Measurements from ENCODE around the gene TAF12. TPM values are rescaled to one million over a fixed set of nuclear protein-coding genes. Genes with fewer than 3 reads are reported as not detected.
"Not testable (repeated sequence)": the region's sequence is repeated elsewhere in the genome, so short reads cannot be mapped to it uniquely, and the experiment has no call there.

TAF12 gene
- total RNA-seq, 6 donors from 2014 or later = 10.9 to 24.1 (median 19.6) TPM

DNA sequence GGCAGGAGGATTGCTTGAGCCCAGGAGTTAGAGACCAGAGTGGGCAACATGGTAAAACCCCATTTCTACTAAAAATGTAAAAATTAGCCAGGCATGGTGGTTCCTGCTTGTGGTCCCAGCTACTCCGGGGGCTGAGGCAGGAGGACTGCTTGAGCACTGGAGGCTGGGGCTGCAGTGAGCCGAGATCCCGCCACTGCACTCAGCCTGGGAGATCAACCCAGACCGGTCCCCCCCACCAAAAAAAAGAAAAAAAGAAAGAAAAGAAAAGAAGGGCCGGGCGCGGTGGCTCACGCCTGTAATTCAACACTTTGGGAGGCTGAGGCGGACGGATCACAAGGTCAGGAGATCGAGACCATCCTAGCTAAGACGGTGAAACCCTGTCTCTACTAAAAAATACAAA, 23.9 kb upstream of the TAF12 start:
- no peak overlapping the region for H3K4me3 ChIP-seq
- ATAC-seq (ENCODE audit: low FRiP score in 2 of 2) = no peak
- TF ChIP-seq EP300 (IDR thresholded peaks at IDR 0.05) (no peak), POLR2A (IDR thresholded peaks at IDR 0.05) (no peak), POLR2AphosphoS5 (IDR thresholded peaks at IDR 0.05) (no peak)
- TF ChIP-seq, protein P1, sequence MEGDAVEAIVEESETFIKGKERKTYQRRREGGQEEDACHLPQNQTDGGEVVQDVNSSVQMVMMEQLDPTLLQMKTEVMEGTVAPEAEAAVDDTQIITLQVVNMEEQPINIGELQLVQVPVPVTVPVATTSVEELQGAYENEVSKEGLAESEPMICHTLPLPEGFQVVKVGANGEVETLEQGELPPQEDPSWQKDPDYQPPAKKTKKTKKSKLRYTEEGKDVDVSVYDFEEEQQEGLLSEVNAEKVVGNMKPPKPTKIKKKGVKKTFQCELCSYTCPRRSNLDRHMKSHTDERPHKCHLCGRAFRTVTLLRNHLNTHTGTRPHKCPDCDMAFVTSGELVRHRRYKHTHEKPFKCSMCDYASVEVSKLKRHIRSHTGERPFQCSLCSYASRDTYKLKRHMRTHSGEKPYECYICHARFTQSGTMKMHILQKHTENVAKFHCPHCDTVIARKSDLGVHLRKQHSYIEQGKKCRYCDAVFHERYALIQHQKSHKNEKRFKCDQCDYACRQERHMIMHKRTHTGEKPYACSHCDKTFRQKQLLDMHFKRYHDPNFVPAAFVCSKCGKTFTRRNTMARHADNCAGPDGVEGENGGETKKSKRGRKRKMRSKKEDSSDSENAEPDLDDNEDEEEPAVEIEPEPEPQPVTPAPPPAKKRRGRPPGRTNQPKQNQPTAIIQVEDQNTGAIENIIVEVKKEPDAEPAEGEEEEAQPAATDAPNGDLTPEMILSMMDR (IDR thresholded peaks at IDR 0.05) = no peak
- no peak for DNase-seq
- H3K4me1 ChIP-seq = peaks cover 11 to 25% (median 14%) of the 10 kb centered on the region in 4 donors
- no peak overlapping the region for H3K27ac ChIP-seq
- WGBS, 2 donors = 94 to 97% methylated on average over 12 of the region's 12 CpGs
- H3K9me3 ChIP-seq = no peaks in the 10 kb centered on the region
- no peaks in the 10 kb centered on the region for H3K27me3 ChIP-seq
- no peaks in the 10 kb centered on the region for H3K36me3 ChIP-seq

DNA sequence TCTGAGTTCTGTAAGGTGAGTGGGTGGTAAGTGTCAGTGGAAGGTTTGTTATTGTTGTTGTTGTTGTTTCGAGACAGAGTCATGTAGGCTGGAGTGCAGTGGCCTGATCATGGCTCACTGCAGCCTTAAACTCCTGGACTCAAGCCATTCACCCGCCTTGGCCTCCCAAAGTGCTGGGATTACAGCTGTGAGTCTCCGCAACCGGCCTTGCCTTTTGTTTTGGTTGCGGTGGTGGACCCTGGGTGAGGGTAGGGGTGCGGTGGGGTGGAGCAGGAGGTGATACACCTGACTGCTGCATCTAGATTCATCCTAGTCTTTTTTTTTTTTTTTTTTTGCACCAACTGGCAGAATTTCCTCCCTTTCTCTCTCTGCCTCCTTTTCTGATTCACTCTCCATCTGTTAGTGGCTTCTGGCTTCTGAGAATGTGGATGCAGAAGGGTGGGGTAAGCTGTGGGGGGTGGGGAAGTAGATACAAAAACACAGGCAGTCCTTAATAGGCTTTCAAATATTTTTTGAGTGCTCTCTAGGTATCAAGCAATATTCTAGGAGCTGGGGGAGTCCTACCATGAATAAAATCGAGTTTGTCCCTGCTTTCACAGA, 21.1 kb upstream of the TAF12 start:
- no peak for ATAC-seq (ENCODE audit: low FRiP score in 2 of 2)
- H3K9me3 ChIP-seq = no peaks in the 10 kb centered on the region
- DNase-seq = no peak
- no peak overlapping the region for H3K27ac ChIP-seq
- peaks cover 8 to 13% (median 11%) of the 10 kb centered on the region in 4 donors for H3K4me1 ChIP-seq
- no peaks in the 10 kb centered on the region for H3K27me3 ChIP-seq
- WGBS, 2 donors = 79 to 80% methylated on average over 7 of the region's 7 CpGs
- H3K4me3 ChIP-seq = no peak overlapping the region
- TF ChIP-seq POLR2AphosphoS5 (IDR thresholded peaks at IDR 0.05) (no peak), EP300 (IDR thresholded peaks at IDR 0.05) (no peak), POLR2A (IDR thresholded peaks at IDR 0.05) (no peak)
- TF ChIP-seq, protein P1 (IDR thresholded peaks at IDR 0.05) = no peak
- no peaks in the 10 kb centered on the region for H3K36me3 ChIP-seq

GRCh38 chr1:28656335-28656734, 13.5 kb upstream of the TAF12 start:
- Histone ChIP-seq H3K36me3 (no peaks in the 10 kb centered on the region), H3K4me1 (no peaks in the 10 kb centered on the region), H3K27ac (no peak overlapping the region), H3K4me3 (no peak overlapping the region), H3K27me3 (no peaks in the 10 kb centered on the region), H3K9me3 (no peaks in the 10 kb centered on the region)
- TF ChIP-seq, protein P1 (IDR thresholded peaks at IDR 0.05) = no peak
- no peak for TF ChIP-seq POLR2AphosphoS5 (IDR thresholded peaks at IDR 0.05)
- TF ChIP-seq POLR2A (IDR thresholded peaks at IDR 0.05) = no peak
- no peak for TF ChIP-seq EP300 (IDR thresholded peaks at IDR 0.05)
- DNase-seq (no peak), ATAC-seq (ENCODE audit: low FRiP score in 2 of 2) (no peak)
- WGBS, 2 donors = 94 to 97% methylated on average over 6 of the region's 6 CpGs

DNA sequence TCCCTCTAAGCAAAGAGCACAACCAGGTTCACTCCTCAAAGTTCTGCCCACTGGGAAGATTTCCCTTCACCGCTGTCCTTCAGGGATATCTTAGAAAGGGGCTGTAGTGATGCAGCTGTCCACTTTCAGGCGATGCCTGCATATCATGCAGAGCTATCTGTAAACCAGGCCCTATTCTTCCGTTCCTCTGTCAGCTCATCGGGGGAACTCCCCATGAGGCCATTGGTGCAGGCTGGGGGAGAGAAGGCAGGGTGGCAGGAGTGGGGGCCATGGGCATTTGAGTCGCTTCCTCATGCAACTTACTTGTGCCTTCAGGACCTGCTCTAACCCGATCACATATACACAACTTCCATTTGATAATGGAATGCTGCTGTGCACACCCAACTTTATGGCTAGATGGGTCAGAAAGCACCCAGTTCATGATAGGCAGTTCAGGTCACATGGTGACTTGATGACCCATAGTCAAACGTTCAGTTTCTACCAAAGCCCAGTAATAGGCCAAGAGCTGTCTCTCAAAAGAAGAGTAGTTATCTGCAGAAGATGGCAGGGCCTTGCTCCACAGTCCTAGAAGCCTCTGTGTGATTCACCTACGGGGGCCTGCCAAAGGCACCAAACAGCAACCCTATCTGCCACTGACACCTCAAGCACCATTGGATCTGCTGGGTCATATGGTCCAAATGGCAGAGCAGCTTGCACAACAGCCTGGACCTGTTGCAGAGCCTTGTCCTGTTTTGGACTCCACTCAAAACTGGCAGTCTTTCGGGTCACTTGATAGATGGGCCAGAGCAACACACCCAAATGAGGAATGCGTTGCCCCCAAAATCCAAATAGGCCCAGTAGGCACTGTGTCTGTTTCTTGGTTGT, 12.8 kb upstream of the TAF12 start:
- H3K4me1 ChIP-seq; ATAC-seq (ENCODE audit: low FRiP score in 2 of 2); H3K27me3 ChIP-seq; DNase-seq; H3K4me3 ChIP-seq; H3K36me3 ChIP-seq; H3K9me3 ChIP-seq; H3K27ac ChIP-seq: not testable (repeated sequence)
- 74 to 81% methylated on average over 10 of the region's 10 CpGs for WGBS, 2 donors

DNA sequence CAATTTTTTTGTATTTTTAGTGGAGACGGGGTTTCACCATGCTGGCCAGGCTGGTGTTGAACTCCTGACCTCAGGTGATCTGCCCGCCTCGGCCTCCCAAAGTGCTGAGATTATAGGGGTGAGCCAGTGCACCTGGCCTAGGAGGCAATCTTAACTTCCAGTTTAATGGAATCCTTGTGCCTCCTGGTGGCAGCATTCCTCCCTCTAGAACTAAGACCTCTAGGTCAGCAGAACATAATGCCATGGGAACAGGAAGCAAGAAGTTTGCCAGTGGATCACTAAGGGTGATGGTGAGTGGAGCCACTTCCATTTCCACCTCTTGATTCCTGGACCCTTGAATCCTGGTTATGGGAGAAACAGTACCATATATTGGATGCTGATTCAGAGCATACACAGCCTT, 11.0 kb upstream of the TAF12 start:
- H3K36me3 ChIP-seq; H3K27me3 ChIP-seq; ATAC-seq (ENCODE audit: low FRiP score in 2 of 2); H3K4me3 ChIP-seq; H3K4me1 ChIP-seq; H3K9me3 ChIP-seq; H3K27ac ChIP-seq: not testable (repeated sequence)
- DNase-seq = peak in 1 of 2 donors; percentile 45
- 69 to 73% methylated on average over 3 of the region's 3 CpGs for WGBS, 2 donors
- TF ChIP-seq, protein P1 (IDR thresholded peaks at IDR 0.05) = peak in 3 of 6 experiments; percentile 31 to 43 (median 31)

GRCh38 chr1:28653063-28653462, 10.2 kb upstream of the TAF12 start:
- 79 to 82% methylated on average over 13 of the region's 13 CpGs for WGBS, 2 donors
- not testable (repeated sequence) for H3K4me3 ChIP-seq; ATAC-seq (ENCODE audit: low FRiP score in 2 of 2); DNase-seq; H3K36me3 ChIP-seq; H3K27ac ChIP-seq; H3K9me3 ChIP-seq; H3K27me3 ChIP-seq
- peaks cover 4 to 12% (median 6%) of the 10 kb centered on the region in 4 donors for H3K4me1 ChIP-seq
